GM12864 (cell line): ENCODE measurements around the gene TOP2B.

Experiments
- DNase-seq: peaks from one replicate; pipeline ENCODE4 v3.0.0-alpha.2; 2011; ENCODE audit warnings: low read depth
- H3K4me3 ChIP-seq: 2 replicates; pipeline ENCODE4 v1.5.1; 2011; ENCODE audit warnings: mild to moderate bottlenecking, low read depth, low read length, control low read depth
- TF ChIP-seq, protein P1 (sequence below): IDR thresholded peaks from 2 replicates; pipeline ENCODE4 v1.5.1; 2011; ENCODE audit warnings: low read depth, mild to moderate bottlenecking, moderate library complexity, low read length, control low read depth, inconsistent platforms; ENCODE audit errors: missing control alignments

The TOP2B gene

DNA sequence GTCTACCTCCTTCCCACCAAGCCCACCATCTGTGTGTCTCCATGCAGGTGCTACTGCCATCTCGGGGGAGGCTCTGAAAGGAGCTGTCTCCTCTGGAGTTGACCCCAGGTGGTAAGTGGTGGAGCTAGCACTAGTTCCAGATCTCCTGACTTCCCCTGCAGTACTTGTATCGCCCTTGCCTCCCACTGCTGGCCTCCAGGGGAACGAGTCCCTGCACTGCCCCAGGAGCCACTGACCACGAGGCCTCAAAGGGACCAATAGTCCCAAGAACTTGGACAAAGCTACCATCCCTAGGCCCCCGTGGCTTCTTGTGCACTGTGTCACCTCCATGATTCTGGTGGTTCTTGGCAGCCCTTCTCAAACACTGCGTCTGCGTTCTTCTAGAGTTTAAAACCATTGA lies 98.9 kb downstream of the TOP2B start:
- no peak for DNase-seq
- TF ChIP-seq, protein P1, sequence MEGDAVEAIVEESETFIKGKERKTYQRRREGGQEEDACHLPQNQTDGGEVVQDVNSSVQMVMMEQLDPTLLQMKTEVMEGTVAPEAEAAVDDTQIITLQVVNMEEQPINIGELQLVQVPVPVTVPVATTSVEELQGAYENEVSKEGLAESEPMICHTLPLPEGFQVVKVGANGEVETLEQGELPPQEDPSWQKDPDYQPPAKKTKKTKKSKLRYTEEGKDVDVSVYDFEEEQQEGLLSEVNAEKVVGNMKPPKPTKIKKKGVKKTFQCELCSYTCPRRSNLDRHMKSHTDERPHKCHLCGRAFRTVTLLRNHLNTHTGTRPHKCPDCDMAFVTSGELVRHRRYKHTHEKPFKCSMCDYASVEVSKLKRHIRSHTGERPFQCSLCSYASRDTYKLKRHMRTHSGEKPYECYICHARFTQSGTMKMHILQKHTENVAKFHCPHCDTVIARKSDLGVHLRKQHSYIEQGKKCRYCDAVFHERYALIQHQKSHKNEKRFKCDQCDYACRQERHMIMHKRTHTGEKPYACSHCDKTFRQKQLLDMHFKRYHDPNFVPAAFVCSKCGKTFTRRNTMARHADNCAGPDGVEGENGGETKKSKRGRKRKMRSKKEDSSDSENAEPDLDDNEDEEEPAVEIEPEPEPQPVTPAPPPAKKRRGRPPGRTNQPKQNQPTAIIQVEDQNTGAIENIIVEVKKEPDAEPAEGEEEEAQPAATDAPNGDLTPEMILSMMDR = no peak

DNA sequence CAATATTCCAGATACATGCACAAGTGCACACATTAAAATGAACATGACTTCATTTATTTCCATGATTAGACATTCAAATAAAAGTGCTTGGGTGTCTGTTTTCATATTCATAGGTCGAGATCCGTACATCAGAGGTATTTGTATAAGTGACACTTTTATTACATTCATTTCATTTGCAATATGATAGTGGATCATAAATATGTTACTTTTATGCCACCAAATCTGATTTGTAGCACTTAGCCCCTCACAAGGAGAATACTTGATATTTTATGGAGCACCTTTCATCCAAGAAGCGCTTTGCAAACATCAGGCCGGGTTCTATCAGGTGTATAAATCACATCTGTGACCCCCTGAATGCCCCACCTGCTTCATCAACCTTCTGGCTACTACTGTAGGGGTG lies 100.6 kb downstream of the TOP2B start:
- no peak overlapping the region for H3K4me3 ChIP-seq
- no peak for DNase-seq
- TF ChIP-seq, protein P1 = no peak

More for the DNA sequence above, 98.9 kb downstream of the TOP2B start:
- H3K4me3 ChIP-seq = no peak overlapping the region

DNA sequence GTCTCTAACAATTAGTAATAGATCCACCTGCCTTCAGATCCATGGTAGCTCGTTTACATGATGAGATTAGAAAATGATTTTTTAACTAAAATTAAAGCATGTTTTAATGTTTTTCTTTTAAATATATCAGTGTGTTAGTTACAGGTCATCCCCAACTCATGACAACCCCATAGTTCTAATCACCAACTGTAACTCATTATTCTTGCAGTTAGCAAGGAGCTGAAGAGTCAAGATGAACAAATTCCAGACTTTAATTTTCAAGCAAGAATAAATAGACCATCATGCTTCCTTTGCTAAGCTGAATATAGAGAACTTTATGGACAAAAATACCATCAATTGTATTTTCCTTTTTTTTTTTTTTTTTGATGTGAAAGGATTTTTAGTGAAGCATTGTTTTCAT lies 101.1 kb downstream of the TOP2B start:
- TF ChIP-seq, protein P1 = no peak
- no peak overlapping the region for H3K4me3 ChIP-seq
- no peak for DNase-seq

DNA sequence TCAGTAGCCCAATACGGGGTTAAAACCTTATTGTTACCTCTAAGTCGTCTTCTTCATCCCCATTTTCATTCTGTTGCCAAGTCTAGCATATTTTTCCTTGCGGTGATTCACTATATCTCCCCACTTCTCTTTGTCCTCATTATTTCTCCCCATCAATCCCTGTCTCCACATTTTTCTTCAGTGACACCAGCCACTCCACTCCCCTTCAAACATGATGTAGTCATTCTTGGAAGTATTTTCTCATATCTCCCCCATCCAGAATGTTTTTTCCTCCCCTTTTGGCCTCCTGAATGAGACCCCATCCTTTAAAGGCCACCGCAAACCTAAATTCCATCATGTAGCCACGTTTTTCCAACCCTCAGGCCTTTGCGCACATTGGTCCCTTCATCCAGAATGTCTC lies 105.9 kb downstream of the TOP2B start:
- no peak for DNase-seq
- no peak overlapping the region for H3K4me3 ChIP-seq
- TF ChIP-seq, protein P1 = no peak

- H3K4me3 ChIP-seq = no peak overlapping the region
- TF ChIP-seq, protein P1 = no peak
- no peak for DNase-seq
These were observed 106.6 kb downstream of the TOP2B start for GRCh38 chr3:25558121-25558520.

- H3K4me3 ChIP-seq = no peak overlapping the region
- TF ChIP-seq, protein P1 = no peak
- no peak for DNase-seq
These were observed 107.0 kb downstream of the TOP2B start for GRCh38 chr3:25557694-25558093.

- TF ChIP-seq, protein P1 = no peak
- H3K4me3 ChIP-seq = no peak overlapping the region
- no peak for DNase-seq
These were observed 108.3 kb downstream of the TOP2B start for GRCh38 chr3:25556447-25556846.
